ENCODE data around the gene PDGFRB.

Gene PDGFRB

GRCh38 chr5:150196514-150196913 lies 40.9 kb upstream of the PDGFRB start:
- Histone ChIP-seq H3K4me2 (ENCODE audit: low read depth, low read length, poor library complexity, severe bottlenecking) (no peak overlapping the region), H3K9me2 (replicated peaks; ENCODE audit: insufficient read depth, low read length) (no peaks in the 10 kb centered on the region), H3K27ac (ENCODE audit: low read depth, low read length) (no peak overlapping the region), H3K4me3 (ENCODE audit: insufficient read depth, low read length, poor library complexity, severe bottlenecking) (no peak overlapping the region), H3F3A (ENCODE audit: insufficient read depth) (no peaks in the 10 kb centered on the region), H3K79me2 (ENCODE audit: insufficient read depth, low read length) (no peaks in the 10 kb centered on the region), H3K9me3 (ENCODE audit: insufficient read depth, low read length) (no peaks in the 10 kb centered on the region), H3K9ac (ENCODE audit: low read length) (no peak overlapping the region), H4K20me1 (ENCODE audit: low read depth, low read length) (no peaks in the 10 kb centered on the region), H3K36me3 (ENCODE audit: low read length) (no peaks in the 10 kb centered on the region), H2AFZ (ENCODE audit: low read depth, low read length, severe bottlenecking) (no peak overlapping the region), H3K27me3 (ENCODE audit: low read length) (no peaks in the 10 kb centered on the region)
- TF ChIP-seq EZH2phosphoT487 (conservative IDR thresholded peaks at IDR 0.05; ENCODE audit: low read length) (no peak), CTCF (IDR thresholded peaks at IDR 0.05; ENCODE audit: insufficient read depth, low read length, poor library complexity, severe bottlenecking) (no peak)

- Histone ChIP-seq H3K27ac (ENCODE audit: low read depth, low read length) (no peak overlapping the region), H3K27me3 (ENCODE audit: low read length) (no peaks in the 10 kb centered on the region), H3K9ac (ENCODE audit: low read length) (no peak overlapping the region), H3K79me2 (ENCODE audit: insufficient read depth, low read length) (no peaks in the 10 kb centered on the region), H3K4me3 (ENCODE audit: insufficient read depth, low read length, poor library complexity, severe bottlenecking) (no peak overlapping the region), H4K20me1 (ENCODE audit: low read depth, low read length) (no peaks in the 10 kb centered on the region), H3F3A (ENCODE audit: insufficient read depth) (no peaks in the 10 kb centered on the region), H3K36me3 (ENCODE audit: low read length) (no peaks in the 10 kb centered on the region), H3K9me2 (replicated peaks; ENCODE audit: insufficient read depth, low read length) (no peaks in the 10 kb centered on the region), H2AFZ (ENCODE audit: low read depth, low read length, severe bottlenecking) (no peak overlapping the region), H3K4me2 (ENCODE audit: low read depth, low read length, poor library complexity, severe bottlenecking) (no peak overlapping the region), H3K9me3 (ENCODE audit: insufficient read depth, low read length) (no peaks in the 10 kb centered on the region)
- no peak for TF ChIP-seq EZH2phosphoT487 (conservative IDR thresholded peaks at IDR 0.05; ENCODE audit: low read length)
- no peak for TF ChIP-seq CTCF (IDR thresholded peaks at IDR 0.05; ENCODE audit: insufficient read depth, low read length, poor library complexity, severe bottlenecking)
Observed at GRCh38 chr5:150195736-150196485, 40.3 kb upstream of the PDGFRB start.

GRCh38 chr5:150192462-150192861 lies 36.8 kb upstream of the PDGFRB start:
- H2AFZ ChIP-seq (ENCODE audit: low read depth, low read length, severe bottlenecking), result no peak overlapping the region
- H3F3A ChIP-seq (ENCODE audit: insufficient read depth), result no peaks in the 10 kb centered on the region
- no peak overlapping the region for H3K9ac ChIP-seq (ENCODE audit: low read length)
- H3K9me2 ChIP-seq (replicated peaks; ENCODE audit: insufficient read depth, low read length), result no peaks in the 10 kb centered on the region
- no peak overlapping the region for H3K4me2 ChIP-seq (ENCODE audit: low read depth, low read length, poor library complexity, severe bottlenecking)
- H3K79me2 ChIP-seq (ENCODE audit: insufficient read depth, low read length), result no peaks in the 10 kb centered on the region
- no peaks in the 10 kb centered on the region for H3K27me3 ChIP-seq (ENCODE audit: low read length)
- H3K9me3 ChIP-seq (ENCODE audit: insufficient read depth, low read length), result no peaks in the 10 kb centered on the region
- TF ChIP-seq EZH2phosphoT487 (conservative IDR thresholded peaks at IDR 0.05; ENCODE audit: low read length) (no peak), CTCF (IDR thresholded peaks at IDR 0.05; ENCODE audit: insufficient read depth, low read length, poor library complexity, severe bottlenecking) (no peak)
- no peaks in the 10 kb centered on the region for H4K20me1 ChIP-seq (ENCODE audit: low read depth, low read length)
- H3K27ac ChIP-seq (ENCODE audit: low read depth, low read length), result no peak overlapping the region
- H3K36me3 ChIP-seq (ENCODE audit: low read length), result no peaks in the 10 kb centered on the region
- no peak overlapping the region for H3K4me3 ChIP-seq (ENCODE audit: insufficient read depth, low read length, poor library complexity, severe bottlenecking)

Data from SU-DHL-6 (cell line).